Mesendoderm (in vitro differentiated cells): ENCODE measurements around the gene KCNT1.

ENCODE experiments used
- DNase-seq: peaks from one replicate; pipeline ENCODE4 v3.0.0; 2013
- H2AK5ac ChIP-seq: 2 replicates; pipeline ENCODE4 v1.6.1; 2013; ENCODE audit warnings: low read length, inconsistent platforms
- H2BK120ac ChIP-seq: 2 replicates; pipeline ENCODE4 v1.6.1; 2013; ENCODE audit warnings: low read depth, mild to moderate bottlenecking, low read length, moderate library complexity, mixed read lengths
- H2BK15ac ChIP-seq: replicated peaks from 2 replicates; pipeline ENCODE4 v1.6.1; 2013; ENCODE audit warnings: low read depth, mild to moderate bottlenecking, moderate library complexity
- H2BK5ac ChIP-seq: 2 replicates; pipeline ENCODE4 v1.6.1; 2013; ENCODE audit warnings: low read length, inconsistent platforms
- H3K18ac ChIP-seq: 2 replicates; pipeline ENCODE4 v1.6.1; 2013; ENCODE audit warnings: mild to moderate bottlenecking, low read length, mixed read lengths
- H3K23ac ChIP-seq: one replicate; pipeline ENCODE4 v1.6.1; 2013; ENCODE audit warnings: low read length
- H3K27ac ChIP-seq: 2 replicates; pipeline ENCODE4 v1.5.1; 2013; ENCODE audit warnings: low read depth, mild to moderate bottlenecking, inconsistent platforms, low read length, moderate library complexity
- H3K27me3 ChIP-seq: 2 replicates; pipeline ENCODE4 v1.6.1; 2013; ENCODE audit warnings: low read length, control low read depth, mild to moderate bottlenecking, inconsistent platforms; ENCODE audit not compliant: insufficient read depth, poor library complexity
- H3K36me3 ChIP-seq: 2 replicates; pipeline ENCODE4 v1.6.1; 2013; ENCODE audit warnings: low read length, inconsistent platforms; ENCODE audit not compliant: control insufficient read depth, insufficient read depth
- H3K4ac ChIP-seq: one replicate; pipeline ENCODE4 v1.6.1; 2013; ENCODE audit warnings: low read depth, mild to moderate bottlenecking, low read length, moderate library complexity
- H3K4me1 ChIP-seq: 2 replicates; pipeline ENCODE4 v1.6.1; 2013; ENCODE audit warnings: low read depth, low read length, inconsistent platforms; ENCODE audit not compliant: control insufficient read depth
- H3K4me2 ChIP-seq: 2 replicates; pipeline ENCODE4 v1.6.1; 2013; ENCODE audit warnings: low read length
- H3K4me3 ChIP-seq: 2 replicates; pipeline ENCODE4 v1.5.1; 2013; ENCODE audit warnings: mild to moderate bottlenecking, low read length
- H3K56ac ChIP-seq: one replicate; pipeline ENCODE4 v1.6.1; 2013; ENCODE audit warnings: low read length
- H3K79me1 ChIP-seq: 2 replicates; pipeline ENCODE4 v1.6.1; 2013; ENCODE audit warnings: low read length, inconsistent platforms
- H3K79me2 ChIP-seq: 2 replicates; pipeline ENCODE4 v1.6.1; 2013; ENCODE audit warnings: mild to moderate bottlenecking, low read length; ENCODE audit not compliant: control insufficient read depth, insufficient read depth
- H3K9ac ChIP-seq: 2 replicates; pipeline ENCODE4 v1.6.1; 2013; ENCODE audit warnings: low read length, inconsistent platforms
- H4K5ac ChIP-seq: one replicate; pipeline ENCODE4 v1.6.1; 2013; ENCODE audit warnings: low read length
- H4K8ac ChIP-seq: one replicate; pipeline ENCODE4 v1.6.1; 2013; ENCODE audit warnings: low read depth, mild to moderate bottlenecking, control low read depth, low read length, moderate library complexity
- WGBS: extraction: QIAGEN DNeasy Blood & Tissue Kit; methylation state at CpG from one replicate; pipeline ENCODE4 v1.1.7; 2013; ENCODE audit warnings: low lambda C conversion rate, missing lambda C conversion rate; ENCODE audit not compliant: insufficient coverage; ENCODE audit errors: extremely low coverage; 5-methylcytosine and 5-hydroxymethylcytosine counted together

Gene KCNT1

DNA sequence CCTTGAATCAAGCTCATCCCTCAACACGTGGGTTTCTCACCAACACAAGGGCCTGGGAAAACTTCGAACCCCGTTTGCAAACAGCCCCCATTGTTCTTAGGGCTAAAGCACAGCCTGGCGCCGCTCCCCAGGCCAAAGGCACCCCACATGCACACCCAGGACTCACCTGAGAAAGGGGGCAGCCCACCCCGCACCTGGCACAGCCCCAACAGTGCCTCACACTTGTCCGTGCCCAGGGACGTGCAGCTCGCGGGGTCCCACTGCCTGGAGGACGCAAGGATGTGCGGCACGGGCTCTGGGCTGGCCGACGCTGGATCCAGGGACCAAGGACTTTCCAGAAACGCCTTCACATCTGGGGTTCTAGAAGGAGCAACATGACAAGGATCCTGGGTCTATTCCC lies 5.5 kb upstream of the KCNT1 start:
- H3K79me1 ChIP-seq, result no peaks in the 10 kb centered on the region
- H3K18ac ChIP-seq, result no peak overlapping the region
- no peak for DNase-seq
- no peak overlapping the region for H3K4me2 ChIP-seq
- H3K9ac ChIP-seq, result no peak overlapping the region
- no peak overlapping the region for H3K27ac ChIP-seq
- H2BK15ac ChIP-seq, result no peak overlapping the region
- no peak overlapping the region for H4K5ac ChIP-seq
- H3K79me2 ChIP-seq, result no peaks in the 10 kb centered on the region
- H3K56ac ChIP-seq, result no peak overlapping the region
- H3K27me3 ChIP-seq, result no peaks in the 10 kb centered on the region
- no peak overlapping the region for H3K4me3 ChIP-seq
- no peak overlapping the region for H2AK5ac ChIP-seq
- H2BK120ac ChIP-seq, result no peak overlapping the region
- no peak overlapping the region for H2BK5ac ChIP-seq
- H3K4ac ChIP-seq, result no peak overlapping the region
- H3K4me1 ChIP-seq, result no peaks in the 10 kb centered on the region
- no peaks in the 10 kb centered on the region for H3K36me3 ChIP-seq
- no CpG with 5 or more reads among the region's 16 CpGs for WGBS
- no peak overlapping the region for H3K23ac ChIP-seq
- H4K8ac ChIP-seq, result no peak overlapping the region

DNA sequence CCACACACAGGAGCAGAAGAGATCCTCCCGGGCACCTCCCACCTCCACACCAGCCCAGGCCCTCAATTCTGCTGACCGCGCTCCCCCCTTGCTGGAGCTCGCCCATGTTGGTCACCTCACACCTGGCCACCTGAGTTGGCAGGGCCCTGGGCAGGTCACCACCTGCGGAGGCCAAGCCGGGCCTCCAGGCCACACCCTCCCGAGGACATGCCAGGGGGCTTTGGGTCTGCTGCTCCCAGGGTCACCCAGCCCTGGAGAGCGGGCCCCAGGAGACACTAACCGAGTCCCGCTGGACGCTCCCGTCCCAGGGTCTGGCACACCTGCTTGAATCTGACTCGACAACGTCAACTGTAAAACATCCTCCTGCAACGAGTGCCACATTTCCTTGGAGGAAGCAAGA lies 4.8 kb upstream of the KCNT1 start:
- Histone ChIP-seq H3K27ac (no peak overlapping the region), H2AK5ac (no peak overlapping the region), H3K79me1 (no peaks in the 10 kb centered on the region), H3K4me2 (no peak overlapping the region), H3K36me3 (no peaks in the 10 kb centered on the region), H2BK15ac (no peak overlapping the region), H3K4me3 (no peak overlapping the region), H3K56ac (no peak overlapping the region), H3K79me2 (no peaks in the 10 kb centered on the region), H2BK5ac (no peak overlapping the region), H3K23ac (no peak overlapping the region), H3K9ac (no peak overlapping the region), H4K8ac (no peak overlapping the region), H2BK120ac (no peak overlapping the region), H4K5ac (no peak overlapping the region), H3K18ac (no peak overlapping the region), H3K4me1 (no peaks in the 10 kb centered on the region), H3K27me3 (no peaks in the 10 kb centered on the region), H3K4ac (no peak overlapping the region)
- no peak for DNase-seq
- WGBS, result no CpG with 5 or more reads among the region's 15 CpGs

DNA sequence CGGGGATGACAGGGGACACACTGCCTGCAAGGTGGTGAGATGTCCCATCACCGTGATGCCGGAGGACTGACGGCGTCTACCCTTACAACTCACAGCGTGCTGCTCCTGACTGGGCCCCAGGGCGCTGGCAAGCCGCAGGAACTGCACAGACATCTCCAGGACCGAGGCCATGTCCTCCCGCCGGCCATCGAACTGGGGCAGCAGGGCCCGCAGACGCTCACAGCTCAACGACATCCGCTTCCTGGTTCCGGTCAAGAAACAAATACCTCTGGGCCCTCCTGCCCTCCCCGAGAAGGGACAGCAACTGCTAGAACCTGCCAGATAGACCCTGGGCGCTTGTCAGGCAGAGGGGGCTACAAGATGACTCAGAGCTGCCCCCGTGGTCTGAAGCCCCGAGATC lies 3.7 kb upstream of the KCNT1 start:
- Histone ChIP-seq H3K27me3 (no peaks in the 10 kb centered on the region), H3K27ac (no peak overlapping the region), H4K5ac (no peak overlapping the region), H3K4me3 (no peak overlapping the region), H3K56ac (no peak overlapping the region), H3K4me1 (no peaks in the 10 kb centered on the region), H3K18ac (no peak overlapping the region), H3K4ac (no peak overlapping the region), H2BK15ac (no peak overlapping the region), H2AK5ac (no peak overlapping the region), H4K8ac (no peak overlapping the region), H3K23ac (no peak overlapping the region), H3K4me2 (no peak overlapping the region), H3K9ac (no peak overlapping the region), H3K36me3 (no peaks in the 10 kb centered on the region), H2BK5ac (no peak overlapping the region), H3K79me2 (no peaks in the 10 kb centered on the region), H2BK120ac (no peak overlapping the region), H3K79me1 (no peaks in the 10 kb centered on the region)
- no peak for DNase-seq
- WGBS, result no CpG with 5 or more reads among the region's 21 CpGs

DNA sequence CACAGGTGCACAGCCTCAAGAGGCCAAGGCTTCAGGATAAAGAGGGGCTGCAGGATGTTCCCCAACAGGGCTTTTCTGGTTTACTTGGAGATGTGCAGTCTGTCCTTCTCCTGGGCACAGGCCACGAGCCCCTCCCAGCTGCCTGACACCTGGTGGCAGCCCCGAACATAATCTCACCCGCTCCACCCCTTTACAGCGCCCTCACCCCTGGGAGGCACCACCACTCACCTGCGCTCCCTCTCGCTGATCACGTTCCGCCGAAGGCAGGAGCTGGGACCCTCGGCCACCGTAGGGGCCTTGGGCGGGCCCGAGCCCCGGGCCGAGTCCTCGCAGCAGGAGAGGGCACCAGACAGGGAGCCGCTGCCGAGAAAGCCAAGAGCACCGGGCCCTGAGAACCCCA lies 3.2 kb upstream of the KCNT1 start:
- DNase-seq, result no peak
- Histone ChIP-seq H3K18ac (no peak overlapping the region), H3K79me2 (no peaks in the 10 kb centered on the region), H3K4me2 (no peak overlapping the region), H3K79me1 (no peaks in the 10 kb centered on the region), H3K23ac (no peak overlapping the region), H3K36me3 (no peaks in the 10 kb centered on the region), H3K4ac (no peak overlapping the region), H2BK15ac (no peak overlapping the region), H3K4me1 (no peaks in the 10 kb centered on the region), H4K8ac (no peak overlapping the region), H2AK5ac (no peak overlapping the region), H2BK120ac (no peak overlapping the region), H3K9ac (no peak overlapping the region), H4K5ac (no peak overlapping the region), H3K56ac (no peak overlapping the region), H3K4me3 (no peak overlapping the region), H2BK5ac (no peak overlapping the region), H3K27me3 (no peaks in the 10 kb centered on the region), H3K27ac (no peak overlapping the region)
- no CpG with 5 or more reads among the region's 19 CpGs for WGBS

DNA sequence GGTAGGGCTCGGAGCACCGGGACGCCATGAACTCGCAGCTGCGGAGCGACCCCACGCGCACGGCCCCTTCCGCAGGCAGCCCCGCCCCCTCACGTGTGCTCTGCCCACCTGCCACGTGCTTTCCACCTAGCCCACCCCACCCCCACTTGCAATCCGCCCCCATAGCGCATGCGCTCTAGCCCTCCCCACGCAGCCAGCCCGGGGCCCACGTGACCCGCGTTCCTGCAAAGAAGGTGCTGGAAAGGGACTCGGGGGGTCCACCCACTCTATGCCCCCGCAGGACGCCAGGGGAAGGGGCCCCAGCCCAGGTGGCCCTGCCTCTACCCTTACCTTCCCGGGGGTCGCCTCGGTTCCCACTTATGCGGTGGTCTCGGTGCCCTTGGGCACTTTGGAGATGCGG lies 2.5 kb upstream of the KCNT1 start, which contains the start of gene SOHLH1:
Gene SOHLH1 (minus strand): TSS at position 42 of the 400 bp plus-strand sequence. CDS start 14 bp downstream, at position 28.
- Histone ChIP-seq H3K4me2 (no peak within 1 kb of the TSS), H3K4me1 (no peaks in the 10 kb centered on the region), H3K27ac (no peak within 1 kb of the TSS), H2BK15ac (no peak within 1 kb of the TSS), H3K4me3 (no peak within 1 kb of the TSS), H4K8ac (no peak within 1 kb of the TSS), H2BK5ac (no peak within 1 kb of the TSS), H2AK5ac (no peak within 1 kb of the TSS), H3K56ac (no peak within 1 kb of the TSS), H3K4ac (no peak within 1 kb of the TSS), H3K79me1 (no peaks in the 10 kb centered on the region), H3K36me3 (no peaks in the 10 kb centered on the region), H2BK120ac (no peak within 1 kb of the TSS), H3K9ac (no peak within 1 kb of the TSS), H4K5ac (no peak within 1 kb of the TSS), H3K18ac (no peak within 1 kb of the TSS), H3K23ac (no peak within 1 kb of the TSS), H3K27me3 (no peaks in the 10 kb centered on the region), H3K79me2 (no peaks in the 10 kb centered on the region)
- WGBS, result no CpG with 5 or more reads among the region's 30 CpGs
- no peak for DNase-seq

DNA sequence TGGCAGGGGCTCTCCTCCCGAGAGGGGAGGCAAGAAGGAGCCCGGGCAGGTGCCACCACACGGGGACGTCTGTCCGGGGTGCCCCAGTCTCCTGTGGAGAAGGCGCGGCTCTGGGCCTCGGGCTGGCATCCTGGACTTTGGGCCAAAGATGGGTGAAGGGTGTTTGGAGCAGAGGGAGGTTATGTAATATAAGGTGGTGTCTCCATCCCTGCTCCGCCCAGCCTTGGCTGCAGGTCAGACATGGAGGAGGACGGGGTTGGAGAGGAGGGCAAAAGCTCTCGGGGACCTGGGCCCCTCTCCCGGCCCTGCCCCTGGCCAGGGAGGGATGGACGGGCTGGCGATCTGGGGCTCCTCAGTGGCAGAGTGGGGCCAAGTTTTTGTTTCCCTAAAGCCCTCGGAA lies 1.5 kb upstream of the KCNT1 start:
- Histone ChIP-seq H3K4me2 (no peak overlapping the region), H3K4ac (no peak overlapping the region), H2BK5ac (no peak overlapping the region), H2AK5ac (no peak overlapping the region), H3K4me3 (no peak overlapping the region), H3K79me2 (no peaks in the 10 kb centered on the region), H3K9ac (no peak overlapping the region), H3K27me3 (no peaks in the 10 kb centered on the region), H3K18ac (no peak overlapping the region), H4K5ac (no peak overlapping the region), H3K4me1 (no peaks in the 10 kb centered on the region), H3K79me1 (no peaks in the 10 kb centered on the region), H2BK15ac (no peak overlapping the region), H4K8ac (no peak overlapping the region), H3K23ac (no peak overlapping the region), H3K56ac (no peak overlapping the region), H3K27ac (no peak overlapping the region), H2BK120ac (no peak overlapping the region), H3K36me3 (no peaks in the 10 kb centered on the region)
- no peak for DNase-seq
- no CpG with 5 or more reads among the region's 15 CpGs for WGBS
